GM19328 (cell line): ENCODE data around the gene SEMA5B.

Source experiments
- ATAC-seq: cut with Tn5 transposase; IDR thresholded peaks from one replicate; pipeline ENCODE4 v1.9.1; 2021; ENCODE audit warnings: mild to moderate bottlenecking, moderate library complexity; ENCODE audit not compliant: unreplicated experiment

SEMA5B gene

DNA sequence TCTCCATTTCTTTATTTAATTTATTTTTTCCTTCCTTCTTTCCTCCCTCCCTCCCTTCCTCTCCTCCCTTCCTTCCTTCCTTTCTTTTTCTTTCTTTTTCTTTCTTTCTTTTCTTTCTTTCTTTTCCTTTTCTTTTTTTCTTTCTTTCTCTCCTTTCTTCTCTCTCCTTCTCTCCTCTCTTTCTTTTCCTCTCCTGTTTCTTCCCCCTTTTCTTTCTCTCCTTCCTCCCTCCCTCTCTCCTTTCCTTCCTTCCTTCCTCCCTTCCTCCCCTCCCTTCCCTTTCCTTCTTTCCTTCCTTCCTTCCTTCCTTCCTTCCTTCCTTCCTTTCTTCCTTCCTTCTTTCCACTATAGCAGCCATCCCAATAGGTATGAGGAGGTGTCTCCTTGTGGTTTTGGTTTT is 32.5 kb upstream of the SEMA5B start:
- no peak for ATAC-seq

DNA sequence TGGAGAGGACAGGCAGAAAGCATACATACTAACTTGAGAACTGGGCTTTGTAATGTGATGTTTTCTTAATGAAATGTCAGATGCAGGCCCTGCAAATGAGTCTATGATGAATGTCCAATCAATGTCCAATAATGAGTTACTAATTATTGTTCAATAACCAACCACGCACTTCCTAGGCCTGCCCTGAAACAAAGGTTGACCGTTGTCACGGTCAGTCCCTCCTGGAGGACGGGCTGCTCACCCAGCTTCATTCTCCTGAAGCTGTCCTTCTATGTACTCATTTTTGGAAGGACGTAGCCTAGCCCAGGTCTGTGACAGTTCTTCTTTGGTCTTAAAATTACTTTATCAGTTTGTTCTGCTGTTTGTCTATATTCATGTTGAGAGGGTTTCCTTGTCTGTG is 30.9 kb upstream of the SEMA5B start:
- no peak for ATAC-seq

DNA sequence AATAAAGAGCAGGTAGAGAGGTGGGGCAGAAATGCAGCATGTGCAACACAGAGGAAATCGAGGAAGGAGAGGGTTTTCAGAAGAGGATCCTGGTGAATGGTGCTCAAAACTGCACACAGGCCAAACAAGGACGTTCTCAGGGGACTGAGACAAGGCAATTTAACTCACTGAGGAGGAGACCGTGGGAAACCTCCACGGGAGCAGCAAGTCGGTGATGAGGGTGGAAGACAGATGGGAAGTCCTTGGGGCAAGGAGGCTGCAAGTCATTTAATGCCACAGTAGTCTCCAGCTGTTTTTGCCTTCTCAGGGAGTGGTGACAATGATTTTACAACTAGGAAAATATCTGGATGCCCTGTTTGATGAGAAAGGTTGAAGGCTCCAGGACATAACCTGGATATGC is 27.8 kb upstream of the SEMA5B start:
- no peak for ATAC-seq

DNA sequence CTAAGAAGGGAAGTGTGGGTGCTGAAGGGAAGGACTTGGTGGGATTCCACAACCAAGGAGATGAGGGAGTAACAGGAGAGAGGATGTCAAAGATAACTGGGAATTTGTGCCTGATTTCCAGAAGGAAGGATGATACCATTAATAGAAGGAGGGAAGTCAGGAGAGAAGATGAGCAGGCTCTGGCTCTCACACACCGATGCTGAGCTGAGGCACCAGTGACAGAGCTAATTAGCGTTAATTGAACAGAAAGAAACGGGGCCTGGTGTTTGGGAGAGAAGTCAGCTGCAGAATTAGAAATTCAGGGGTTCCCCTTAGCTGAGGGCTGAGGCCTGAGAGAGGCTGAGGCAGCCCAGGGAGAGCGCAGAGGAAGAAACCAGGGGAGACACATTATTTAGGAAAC is 27.4 kb upstream of the SEMA5B start:
- ATAC-seq, result no peak

DNA sequence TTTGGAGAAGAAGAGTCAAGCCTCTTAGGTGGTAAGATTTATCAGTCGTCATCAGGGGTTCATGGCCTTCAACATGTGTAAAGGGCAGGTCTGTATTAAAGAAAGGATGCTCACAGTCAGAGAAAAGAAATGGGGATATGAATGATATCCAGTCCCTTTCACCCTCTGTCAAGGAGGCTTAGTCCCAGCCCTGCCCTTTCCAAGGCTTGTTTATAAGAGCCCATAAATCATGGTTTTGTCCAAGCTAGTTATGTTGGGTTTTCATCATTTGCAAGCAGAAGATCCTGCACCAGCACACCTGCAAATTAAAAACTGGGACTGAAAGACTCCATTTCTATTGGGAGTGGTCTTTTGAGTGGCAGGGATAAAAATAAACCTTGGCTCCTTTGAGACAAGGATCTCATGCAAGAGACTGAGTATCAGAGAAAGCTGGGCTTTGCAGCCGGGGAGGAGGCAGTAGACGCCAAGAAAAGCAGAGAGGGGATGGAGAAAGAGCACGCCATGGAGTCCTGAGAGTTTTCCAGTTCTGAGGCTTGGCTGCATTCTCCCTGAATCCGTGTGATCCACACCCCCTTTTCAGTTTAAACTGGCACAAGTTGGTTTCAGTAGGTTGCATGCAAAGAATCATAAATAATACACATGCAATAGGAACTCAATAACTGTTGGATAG is 26.7 kb upstream of the SEMA5B start:
- no peak for ATAC-seq

DNA sequence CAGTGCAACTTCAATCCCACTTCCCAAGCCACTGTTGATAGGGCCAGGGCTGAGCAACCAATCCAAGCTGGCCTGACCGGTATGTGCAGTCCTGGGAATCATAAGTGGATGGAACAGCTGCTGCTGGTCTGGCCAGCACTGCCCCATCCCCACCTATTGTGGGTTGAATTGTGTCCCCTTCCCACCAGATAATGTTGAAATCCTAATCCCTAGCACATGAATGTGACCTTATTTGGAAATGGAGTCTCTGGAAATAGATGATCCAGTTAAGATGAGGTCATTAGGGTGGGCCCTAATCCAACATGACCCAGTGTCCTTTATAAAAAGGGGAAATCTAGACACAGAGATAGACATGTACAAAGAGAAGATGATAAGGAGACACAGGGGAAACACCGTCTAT is 25.5 kb upstream of the SEMA5B start:
- no peak for ATAC-seq

DNA sequence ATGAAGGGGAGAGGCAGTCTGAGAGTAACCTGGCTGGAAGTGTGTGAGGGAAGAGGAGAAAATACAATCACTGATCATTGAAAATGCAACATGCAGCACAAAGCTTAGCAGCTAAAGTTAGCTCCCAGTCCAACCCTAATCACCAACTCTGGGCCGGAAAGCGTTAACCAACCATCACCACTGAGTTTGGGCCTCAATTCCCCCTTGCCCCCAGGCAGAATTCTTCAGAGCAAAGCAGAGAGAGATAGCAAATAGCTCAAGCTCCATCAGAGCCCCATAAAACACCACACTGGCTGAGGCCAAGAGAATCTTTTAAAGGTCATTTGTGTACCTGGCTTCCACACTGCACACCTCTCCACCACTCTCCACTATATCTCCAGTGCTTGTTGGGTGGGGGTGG is 23.1 kb upstream of the SEMA5B start:
- no peak for ATAC-seq

DNA sequence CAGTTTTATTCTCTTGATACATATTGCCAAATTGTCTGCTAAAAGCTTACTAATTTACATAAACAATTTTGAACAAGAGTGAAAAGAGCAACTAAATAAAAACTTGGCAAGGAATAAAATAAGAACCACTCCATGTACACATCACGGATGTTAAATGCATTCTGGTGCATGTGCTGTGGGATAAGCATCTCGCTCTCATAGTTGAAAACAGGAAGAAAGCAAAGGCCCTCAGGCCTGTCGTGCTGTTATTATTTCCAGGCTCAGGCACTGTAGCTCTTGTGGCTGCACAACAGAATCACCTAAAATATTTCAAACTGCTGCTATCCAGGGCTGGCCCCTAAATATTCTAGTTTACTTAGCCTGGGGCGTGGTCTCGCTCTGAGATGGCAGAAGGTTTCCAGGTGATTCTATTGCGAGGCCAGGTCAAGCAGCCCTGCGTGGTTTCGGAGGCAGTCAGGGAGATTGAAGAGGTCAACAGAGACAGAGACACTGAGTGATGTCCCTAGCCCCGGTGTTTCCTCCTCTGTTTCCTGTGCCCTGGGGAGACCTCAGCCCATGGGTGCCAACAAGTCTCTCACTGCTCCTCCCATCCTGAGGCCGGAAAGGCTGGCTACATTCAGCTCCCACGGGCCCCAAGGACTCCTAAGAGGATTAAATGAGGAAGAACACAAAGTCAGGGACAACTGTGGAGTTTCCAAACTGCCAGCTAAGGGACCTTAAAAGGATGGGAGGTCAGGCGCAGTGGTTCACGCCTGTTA is 21.1 kb upstream of the SEMA5B start:
- no peak for ATAC-seq

DNA sequence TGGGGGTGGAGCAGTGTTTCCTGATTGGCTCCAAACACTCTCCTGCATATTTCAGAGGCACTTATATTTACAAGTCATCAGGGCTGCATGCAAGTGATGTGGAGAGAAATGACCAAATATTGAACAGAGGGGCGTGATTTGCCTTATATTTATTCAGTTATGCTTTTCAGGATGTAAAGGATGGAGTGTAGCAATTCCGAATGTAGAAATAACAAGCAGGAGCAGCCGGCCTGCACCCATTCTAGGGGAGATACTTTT is 19.4 kb upstream of the SEMA5B start:
- no peak for ATAC-seq

DNA sequence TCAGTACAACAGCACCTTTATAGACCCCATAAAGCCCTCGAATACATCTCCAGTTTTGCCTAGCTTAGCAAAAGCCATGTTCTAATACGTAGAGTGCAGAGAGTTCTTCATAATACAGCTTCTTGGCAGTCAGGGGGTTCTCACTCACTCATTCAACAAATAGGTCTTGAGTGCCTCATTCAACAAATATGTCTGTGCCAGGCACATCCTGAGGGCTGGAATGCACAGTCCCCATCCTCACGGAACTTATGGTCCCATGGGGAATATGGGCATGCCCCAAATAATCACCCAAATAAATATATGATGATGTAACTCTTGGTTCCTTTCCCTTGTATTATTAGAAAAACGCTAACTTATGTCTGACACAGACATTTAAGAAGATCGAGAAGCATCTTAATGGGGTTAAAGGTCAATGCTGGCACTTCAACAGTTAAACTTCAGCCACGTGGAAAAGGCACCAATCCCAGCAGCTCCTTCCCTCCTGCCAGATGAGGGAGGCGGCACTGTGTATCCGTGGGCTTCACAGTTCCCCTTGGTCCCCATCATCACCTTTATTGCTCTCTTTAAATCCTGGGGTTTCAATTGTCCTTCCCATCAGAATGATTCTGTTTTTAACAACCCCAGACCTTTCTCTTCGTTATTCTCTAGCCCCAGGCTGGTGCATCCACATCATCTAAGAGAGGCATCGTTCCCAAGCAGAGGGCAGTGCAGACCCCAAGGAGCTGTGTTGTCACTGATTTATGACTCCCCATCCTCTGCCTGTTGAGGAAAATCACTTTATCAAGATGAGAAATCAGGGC is 18.9 kb upstream of the SEMA5B start:
- ATAC-seq, result no peak

DNA sequence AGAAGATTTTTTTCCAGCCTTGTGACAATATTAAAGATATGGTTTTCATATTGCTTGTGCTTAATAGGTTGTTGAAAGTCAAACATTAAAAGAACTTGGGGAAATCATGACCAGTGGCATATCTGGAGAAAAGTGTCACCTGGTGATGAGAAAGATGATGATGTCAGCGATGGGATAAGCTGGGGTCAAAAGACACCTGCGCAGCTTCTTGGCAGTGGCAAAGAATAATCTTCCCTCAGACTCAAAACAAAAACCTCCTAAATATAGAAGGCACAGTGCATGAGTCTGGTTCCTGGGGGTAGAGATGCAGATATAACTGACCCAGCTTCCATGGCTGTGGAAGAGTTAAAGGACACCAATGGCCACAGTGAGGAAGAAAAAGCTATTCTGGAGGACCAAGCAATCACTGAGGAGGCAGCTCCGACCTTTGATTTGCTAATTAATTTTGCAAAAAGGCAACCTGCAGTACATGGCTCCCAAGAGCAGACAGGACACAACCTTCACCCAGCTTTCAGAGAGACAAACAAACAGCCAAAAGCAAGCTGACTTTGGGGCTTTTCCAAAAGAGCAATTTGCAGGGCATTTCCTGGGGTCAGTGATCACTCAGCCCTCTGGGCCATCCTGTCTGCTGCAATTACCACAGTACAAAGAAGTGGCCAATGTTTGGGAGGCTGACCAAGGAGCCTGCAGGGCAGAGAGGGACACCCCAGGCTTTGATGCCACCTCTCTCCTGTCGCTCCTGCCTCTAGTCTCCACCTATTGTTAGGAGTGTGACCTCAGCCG is 17.6 kb upstream of the SEMA5B start:
- ATAC-seq, result no peak

DNA sequence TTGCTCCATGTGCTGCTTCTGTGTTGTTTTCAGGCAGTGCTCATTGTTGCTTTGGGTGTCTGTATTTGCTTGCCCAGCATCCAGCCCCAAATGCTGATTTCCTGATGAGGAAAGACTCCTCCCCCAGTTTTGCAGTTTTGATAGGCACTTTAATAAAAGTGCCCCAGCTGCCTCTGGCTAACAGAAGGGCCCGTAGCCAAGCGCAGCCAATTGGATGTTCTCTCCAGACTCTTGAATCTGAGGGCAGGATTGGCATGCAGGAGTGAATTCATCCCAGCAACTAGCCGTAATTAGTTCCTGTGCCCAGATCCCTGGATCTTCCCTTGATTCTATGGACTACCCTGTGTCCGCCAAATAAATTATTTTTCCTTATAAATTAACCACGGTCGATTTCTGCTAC is 14.8 kb upstream of the SEMA5B start:
- ATAC-seq, result no peak

DNA sequence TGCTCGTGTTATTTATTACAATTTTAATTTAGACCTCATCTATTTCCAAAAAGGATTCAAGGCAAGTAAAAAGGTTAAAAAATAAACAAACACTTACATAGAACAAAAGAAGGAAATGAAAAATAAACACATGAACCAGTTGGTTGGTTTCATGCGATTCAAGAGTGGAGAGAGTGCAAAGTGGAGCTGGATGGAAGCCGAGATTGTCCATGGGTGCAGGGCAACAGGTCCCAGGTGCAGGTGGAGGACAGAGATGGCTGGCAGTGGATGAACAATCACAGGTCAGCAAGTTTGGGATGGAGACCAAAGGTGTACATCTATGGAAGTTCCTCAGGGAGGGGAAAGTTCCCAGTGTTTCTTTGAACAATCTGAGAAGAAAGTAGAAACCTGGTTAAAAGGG is 11.6 kb upstream of the SEMA5B start:
- no peak for ATAC-seq

DNA sequence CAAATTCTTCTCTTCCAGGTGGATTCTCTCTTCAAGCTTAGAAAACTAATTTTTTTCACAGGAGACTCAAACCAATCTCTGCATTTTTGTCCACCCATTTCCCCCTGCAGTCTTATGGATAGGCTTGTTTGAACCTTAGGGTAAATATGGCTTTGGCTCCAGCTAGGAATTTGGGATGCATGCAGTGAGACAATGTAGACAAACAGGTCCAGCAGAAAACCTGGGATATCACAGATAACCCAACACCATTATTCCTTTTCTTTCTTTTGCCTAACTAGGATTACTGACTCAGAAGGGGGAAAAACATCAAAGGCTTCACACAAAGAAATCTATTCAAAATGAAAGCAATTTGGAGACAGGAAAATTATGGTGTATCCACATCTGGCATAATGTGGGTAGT is 11.2 kb upstream of the SEMA5B start:
- no peak for ATAC-seq

DNA sequence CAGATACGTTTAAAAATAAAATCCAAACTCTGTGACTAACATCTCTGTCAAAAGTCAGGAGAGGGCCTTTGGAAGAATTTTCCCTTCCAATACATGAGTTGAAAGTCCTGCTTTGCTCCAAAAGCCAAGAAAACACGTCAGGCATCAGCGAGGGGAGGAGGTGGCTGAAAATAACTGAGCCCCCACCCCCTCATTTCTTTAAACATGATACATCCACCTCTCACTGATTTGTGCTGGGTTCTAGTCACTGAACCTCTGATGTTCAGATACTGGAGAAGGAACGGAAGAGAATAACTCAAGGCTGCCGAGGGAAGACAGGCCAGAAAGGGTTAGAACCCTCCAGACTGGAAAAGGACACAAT is 9.4 kb upstream of the SEMA5B start:
- ATAC-seq, result no peak

DNA sequence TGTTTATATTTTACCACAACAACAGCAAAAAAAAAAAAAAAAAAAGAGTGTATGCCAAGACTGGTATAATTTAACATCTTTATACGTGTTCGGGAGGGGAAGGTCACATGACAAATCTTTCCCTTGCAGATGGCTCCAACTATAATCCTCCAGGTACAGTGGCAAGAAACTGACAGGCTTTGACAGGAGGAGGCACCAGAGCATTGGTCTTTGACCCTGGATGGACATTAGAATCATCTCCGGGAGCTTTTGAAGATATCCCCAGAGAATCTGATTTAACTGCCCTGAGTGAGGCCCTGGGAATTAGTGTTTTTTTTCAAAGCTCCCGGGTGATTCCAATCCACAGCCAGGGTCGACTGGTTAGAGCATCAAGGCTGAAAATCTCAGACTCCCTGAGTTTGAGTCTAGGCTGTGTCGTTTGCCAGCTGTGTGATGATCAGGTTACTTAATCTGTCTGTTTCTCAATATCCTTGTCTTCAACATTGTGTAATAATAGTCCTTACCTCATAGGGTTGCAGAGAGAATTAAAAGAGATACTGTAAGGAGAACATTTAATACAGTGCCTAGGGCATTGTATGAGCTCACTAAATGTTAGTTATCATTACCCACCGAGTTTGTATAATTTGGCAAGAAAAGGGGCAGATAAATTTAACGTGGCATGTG is 8.9 kb upstream of the SEMA5B start:
- ATAC-seq, result no peak

DNA sequence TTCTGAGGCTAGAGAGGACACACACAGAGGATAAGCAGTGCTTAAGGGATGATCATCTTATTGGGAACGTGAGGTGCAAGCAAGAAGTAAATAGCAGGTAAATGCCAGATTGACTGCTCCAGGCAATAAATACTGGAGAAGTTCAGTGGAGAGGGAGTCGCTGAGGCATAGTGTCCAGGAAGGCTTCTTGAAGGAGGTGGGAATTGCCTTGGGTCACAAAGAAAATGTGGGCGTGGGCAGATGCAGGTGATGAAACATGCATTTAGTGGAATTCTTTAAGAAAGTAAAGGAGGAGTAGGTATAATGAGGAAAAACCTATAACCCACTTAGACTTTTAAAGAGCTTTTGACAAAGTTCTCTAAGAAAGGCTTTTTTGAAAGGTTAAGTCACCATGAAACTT is 7.4 kb upstream of the SEMA5B start:
- no peak for ATAC-seq

DNA sequence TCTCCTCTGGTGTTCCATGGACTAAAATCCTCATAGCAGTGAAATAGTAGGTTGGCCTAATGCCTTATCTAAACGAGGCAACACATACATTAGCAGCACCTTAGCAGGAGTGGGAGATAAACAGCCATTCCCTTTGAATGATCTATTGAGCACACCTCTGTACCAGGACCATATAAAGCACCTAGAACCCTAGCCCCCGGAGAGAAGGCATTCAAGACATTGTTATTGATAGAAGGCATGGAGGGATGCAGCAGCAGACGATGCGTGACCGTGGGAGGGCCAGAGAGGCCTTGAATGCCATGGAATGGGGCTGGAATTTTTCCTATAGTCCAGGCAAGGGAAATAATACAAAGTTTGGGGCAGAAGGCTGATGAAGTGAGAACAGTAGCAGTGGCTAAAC is 6.6 kb upstream of the SEMA5B start:
- no peak for ATAC-seq

DNA sequence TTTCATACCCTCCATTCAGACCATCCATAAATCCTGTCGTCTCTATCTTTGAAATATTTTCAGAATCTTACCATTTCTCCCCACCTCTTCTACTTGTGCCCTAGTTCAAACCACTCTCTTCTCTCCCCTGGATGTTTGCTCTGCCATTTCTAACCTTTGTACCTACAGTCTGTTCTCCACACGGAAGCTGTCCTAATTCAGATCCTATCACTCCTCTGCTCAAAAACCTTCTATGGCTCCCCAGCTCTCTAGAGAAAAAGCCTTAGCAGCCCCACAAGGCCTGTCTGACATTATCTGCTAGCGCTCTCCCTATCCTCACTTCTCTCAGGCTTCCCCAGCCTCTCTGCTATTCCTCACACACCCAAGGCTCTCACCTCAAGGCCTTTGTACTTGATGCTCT is 4.5 kb upstream of the SEMA5B start:
- ATAC-seq, result no peak

DNA sequence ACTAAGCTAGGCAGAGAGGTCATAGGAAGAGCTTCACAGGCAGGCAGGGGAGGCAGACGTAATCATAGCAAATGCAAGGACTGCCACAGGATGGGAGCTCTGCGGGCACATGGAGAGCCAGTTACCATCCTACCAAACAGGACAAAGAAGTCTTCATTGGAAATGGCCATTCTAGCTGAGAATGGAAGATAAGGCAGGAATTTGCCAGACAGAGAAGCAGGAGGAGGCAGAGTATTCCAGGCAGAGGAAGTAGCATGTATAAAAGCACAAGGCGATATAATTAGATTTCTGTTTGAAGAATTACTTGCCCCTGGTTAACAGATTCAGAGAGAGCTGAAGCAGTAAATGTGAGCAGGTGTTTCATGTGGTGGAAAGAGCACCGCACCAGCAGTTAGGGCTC is 3.5 kb upstream of the SEMA5B start:
- ATAC-seq, result no peak

DNA sequence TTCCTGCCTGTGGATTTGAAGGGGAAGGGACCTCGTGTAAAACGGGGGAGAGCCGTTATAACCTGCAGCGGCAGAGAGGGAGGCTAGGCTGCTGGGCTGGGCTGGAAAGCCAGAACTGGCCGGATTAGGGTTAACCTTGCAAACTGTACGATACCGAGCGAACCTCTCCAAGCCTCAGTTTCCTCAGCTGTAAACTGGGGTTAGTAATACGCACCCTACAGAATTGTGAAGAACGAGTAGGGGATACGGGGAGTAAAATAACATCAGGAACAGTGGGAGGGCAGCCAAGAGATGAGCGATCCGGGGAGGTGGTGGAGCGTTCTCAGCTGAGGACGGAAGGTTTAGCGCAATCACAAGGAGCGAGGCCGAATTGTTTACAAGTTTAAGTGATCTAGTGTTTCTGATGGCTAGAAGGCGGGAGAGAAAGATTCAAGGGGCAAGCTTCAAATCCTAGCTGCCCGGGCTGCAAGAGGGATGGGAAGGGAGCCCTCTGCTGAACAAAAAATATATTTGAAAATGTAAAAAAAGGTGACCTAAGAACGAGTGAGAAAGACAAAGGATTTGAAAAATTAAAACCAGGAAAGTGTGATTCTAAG is 768 bp upstream of the SEMA5B start:
- no peak for ATAC-seq
